Neural cell (in vitro differentiated cells): Measurements from ENCODE around the gene PRKCE. TPM values are rescaled to one million over a fixed set of nuclear protein-coding genes. Genes with fewer than 3 reads are reported as not detected.
"Not testable (repeated sequence)": the region's sequence is repeated elsewhere in the genome, so short reads cannot be mapped to it uniquely, and the experiment has no call there.

Experiments
- H2AFZ ChIP-seq: fragments of 200-600, 300-800 bp; sonication (generic), shearing (Covaris generic); 2 replicates; pipeline ENCODE4 v1.6.0; 2014; ENCODE audit warnings: low read depth, mild to moderate bottlenecking, antibody characterized with exemption, low read length, moderate library complexity
- H3F3A ChIP-seq: fragments of 200-600 bp; shearing (Covaris generic); 2 replicates; pipeline ENCODE4 v1.6.1; 2016; ENCODE audit warnings: mild to moderate bottlenecking, moderate library complexity, mixed read lengths, antibody characterized with exemption, low read length; ENCODE audit not compliant: insufficient read depth, poor library complexity, severe bottlenecking
- H3K27ac ChIP-seq: fragments of 200-600, 300-800 bp; sonication (generic), shearing (Covaris generic); 2 replicates; pipeline ENCODE4 v1.5.1; 2014; ENCODE audit warnings: mild to moderate bottlenecking, low read length, moderate library complexity
- H3K27me3 ChIP-seq: fragments of 300-800, 200-600 bp; sonication (generic), shearing (Covaris generic); 2 replicates; pipeline ENCODE4 v1.6.0; 2014; ENCODE audit warnings: mild to moderate bottlenecking, low read depth, low read length, moderate library complexity; ENCODE audit not compliant: insufficient read depth
- H3K36me3 ChIP-seq: fragments of 300-800, 200-600 bp; sonication (generic), shearing (Covaris generic); 2 replicates; pipeline ENCODE4 v1.5.1; 2014; ENCODE audit warnings: mild to moderate bottlenecking, antibody characterized with exemption, low read length, moderate library complexity; ENCODE audit not compliant: insufficient read depth
- H3K4me2 ChIP-seq: fragments of 300-800, 200-600 bp; sonication (generic), shearing (Covaris generic); 2 replicates; pipeline ENCODE4 v1.6.0; 2014; ENCODE audit warnings: mild to moderate bottlenecking, low read length
- H3K4me3 ChIP-seq: fragments of 300-800, 200-600 bp; sonication (generic), shearing (Covaris generic); 2 replicates; pipeline ENCODE4 v1.5.1; 2014; ENCODE audit warnings: mild to moderate bottlenecking, low read length, moderate library complexity
- H3K79me2 ChIP-seq: fragments of 200-600 bp; shearing (Covaris generic); replicated peaks from 2 replicates; pipeline ENCODE4 v1.6.0; 2014; ENCODE audit warnings: mild to moderate bottlenecking, low read length, moderate library complexity; ENCODE audit not compliant: insufficient read depth
- H3K9ac ChIP-seq: fragments of 300-800, 200-600 bp; sonication (generic), shearing (Covaris generic); 2 replicates; pipeline ENCODE4 v1.6.1; 2016; ENCODE audit warnings: mild to moderate bottlenecking, low read length, mixed read lengths
- H3K9me2 ChIP-seq: fragments of 200-600 bp; shearing (Covaris generic); 2 replicates; pipeline ENCODE4 v1.6.1; 2016; ENCODE audit warnings: mild to moderate bottlenecking, low read length, mixed read lengths; ENCODE audit not compliant: insufficient read depth
- H3K9me3 ChIP-seq: fragments of 200-600, 300-800 bp; sonication (generic), shearing (Covaris generic); 2 replicates; pipeline ENCODE4 v1.6.1; 2016; ENCODE audit warnings: mild to moderate bottlenecking, mixed run types, low read length, moderate library complexity, mixed read lengths
- H4K20me1 ChIP-seq: fragments of 200-600 bp; shearing (Covaris generic); 2 replicates; pipeline ENCODE4 v1.6.1; 2016; ENCODE audit warnings: mild to moderate bottlenecking, mixed run types; ENCODE audit not compliant: insufficient read depth
- EP300 ChIP-seq: fragments of 450-650 bp; conservative IDR thresholded peaks from 2 replicates; pipeline ENCODE4 v1.6.1; 2014; ENCODE audit warnings: antibody characterized with exemption, mild to moderate bottlenecking, moderate library complexity; ENCODE audit not compliant: poor library complexity, severe bottlenecking
- EZH2 ChIP-seq: fragments of 200-600, 300-800 bp; shearing (Covaris generic), sonication (generic); IDR thresholded peaks from 2 replicates; pipeline ENCODE4 v1.6.1; 2014; ENCODE audit warnings: antibody characterized with exemption, low read length, borderline replicate concordance, mild to moderate bottlenecking; ENCODE audit not compliant: insufficient read depth, poor library complexity, severe bottlenecking
- POLR2AphosphoS5 ChIP-seq: IDR thresholded peaks from 2 replicates; pipeline ENCODE4 v1.6.1; 2012
- RAD21 ChIP-seq: fragments of 450-650 bp; conservative IDR thresholded peaks from 2 replicates; pipeline ENCODE4 v1.6.1; 2014; ENCODE audit warnings: antibody characterized with exemption, mild to moderate bottlenecking, moderate library complexity
- SMC3 ChIP-seq: fragments of 450-650 bp; conservative IDR thresholded peaks from 2 replicates; pipeline ENCODE4 v1.6.1; 2014; ENCODE audit warnings: antibody characterized with exemption, mild to moderate bottlenecking, moderate library complexity; ENCODE audit not compliant: poor library complexity
- TAF1 ChIP-seq: IDR thresholded peaks from 2 replicates; pipeline ENCODE4 v1.6.1; 2012; ENCODE audit warnings: low read depth
- polyA plus RNA-seq: library from polyadenylated mRNA; depleted of rRNA; stranded (reverse); fragments of >200 nt; gene quantifications from 2 replicates; pipeline ENCODE4 v1.2.3, GENCODE V29; 2014
- TF ChIP-seq, protein P1 (sequence below): IDR thresholded peaks from 2 replicates; pipeline ENCODE4 v1.6.1; 2012; ENCODE audit warnings: borderline replicate concordance
- TF ChIP-seq, protein P2 (sequence below): fragments of 450-650 bp; IDR thresholded peaks from 2 replicates; pipeline ENCODE4 v1.5.1; 2014; ENCODE audit warnings: antibody characterized with exemption, mild to moderate bottlenecking, moderate library complexity; ENCODE audit not compliant: poor library complexity, severe bottlenecking

Gene PRKCE
- polyA plus RNA-seq, 1 donor from 2014 or later: 5.4 TPM

DNA sequence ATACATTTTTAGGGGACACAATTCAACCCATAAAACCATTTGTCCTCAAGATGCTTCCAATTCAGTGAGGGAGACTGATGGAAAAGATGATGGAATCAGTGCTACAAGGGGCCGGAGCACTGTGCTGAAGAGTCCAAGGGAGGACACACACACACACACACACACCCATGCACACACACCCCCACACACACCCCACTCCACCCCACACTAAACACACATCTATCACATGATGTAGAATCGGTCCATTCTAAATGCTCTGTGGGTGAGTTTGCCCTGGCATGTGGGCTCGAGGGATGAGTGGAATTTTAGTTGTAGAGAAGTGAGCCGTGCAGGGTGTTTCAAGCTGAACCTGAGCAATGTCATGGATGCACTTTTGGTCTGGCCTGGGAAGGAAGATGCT is 41.1 kb downstream of the PRKCE start:
- Histone ChIP-seq H3K9me2 (no peaks in the 10 kb centered on the region), H3K27me3 (no peaks in the 10 kb centered on the region), H4K20me1 (no peaks in the 10 kb centered on the region), H3F3A (no peaks in the 10 kb centered on the region), H3K9me3 (no peaks in the 10 kb centered on the region), H3K4me2 (no peak overlapping the region), H3K9ac (no peak overlapping the region), H3K36me3 (no peaks in the 10 kb centered on the region), H3K4me3 (no peak overlapping the region), H3K27ac (no peak overlapping the region), H3K79me2 (no peaks in the 10 kb centered on the region), H2AFZ (no peak overlapping the region)
- TF ChIP-seq, protein P1, sequence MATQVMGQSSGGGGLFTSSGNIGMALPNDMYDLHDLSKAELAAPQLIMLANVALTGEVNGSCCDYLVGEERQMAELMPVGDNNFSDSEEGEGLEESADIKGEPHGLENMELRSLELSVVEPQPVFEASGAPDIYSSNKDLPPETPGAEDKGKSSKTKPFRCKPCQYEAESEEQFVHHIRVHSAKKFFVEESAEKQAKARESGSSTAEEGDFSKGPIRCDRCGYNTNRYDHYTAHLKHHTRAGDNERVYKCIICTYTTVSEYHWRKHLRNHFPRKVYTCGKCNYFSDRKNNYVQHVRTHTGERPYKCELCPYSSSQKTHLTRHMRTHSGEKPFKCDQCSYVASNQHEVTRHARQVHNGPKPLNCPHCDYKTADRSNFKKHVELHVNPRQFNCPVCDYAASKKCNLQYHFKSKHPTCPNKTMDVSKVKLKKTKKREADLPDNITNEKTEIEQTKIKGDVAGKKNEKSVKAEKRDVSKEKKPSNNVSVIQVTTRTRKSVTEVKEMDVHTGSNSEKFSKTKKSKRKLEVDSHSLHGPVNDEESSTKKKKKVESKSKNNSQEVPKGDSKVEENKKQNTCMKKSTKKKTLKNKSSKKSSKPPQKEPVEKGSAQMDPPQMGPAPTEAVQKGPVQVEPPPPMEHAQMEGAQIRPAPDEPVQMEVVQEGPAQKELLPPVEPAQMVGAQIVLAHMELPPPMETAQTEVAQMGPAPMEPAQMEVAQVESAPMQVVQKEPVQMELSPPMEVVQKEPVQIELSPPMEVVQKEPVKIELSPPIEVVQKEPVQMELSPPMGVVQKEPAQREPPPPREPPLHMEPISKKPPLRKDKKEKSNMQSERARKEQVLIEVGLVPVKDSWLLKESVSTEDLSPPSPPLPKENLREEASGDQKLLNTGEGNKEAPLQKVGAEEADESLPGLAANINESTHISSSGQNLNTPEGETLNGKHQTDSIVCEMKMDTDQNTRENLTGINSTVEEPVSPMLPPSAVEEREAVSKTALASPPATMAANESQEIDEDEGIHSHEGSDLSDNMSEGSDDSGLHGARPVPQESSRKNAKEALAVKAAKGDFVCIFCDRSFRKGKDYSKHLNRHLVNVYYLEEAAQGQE: no peak
- TF ChIP-seq TAF1 (no peak), EZH2 (no peak), EP300 (no peak)

DNA sequence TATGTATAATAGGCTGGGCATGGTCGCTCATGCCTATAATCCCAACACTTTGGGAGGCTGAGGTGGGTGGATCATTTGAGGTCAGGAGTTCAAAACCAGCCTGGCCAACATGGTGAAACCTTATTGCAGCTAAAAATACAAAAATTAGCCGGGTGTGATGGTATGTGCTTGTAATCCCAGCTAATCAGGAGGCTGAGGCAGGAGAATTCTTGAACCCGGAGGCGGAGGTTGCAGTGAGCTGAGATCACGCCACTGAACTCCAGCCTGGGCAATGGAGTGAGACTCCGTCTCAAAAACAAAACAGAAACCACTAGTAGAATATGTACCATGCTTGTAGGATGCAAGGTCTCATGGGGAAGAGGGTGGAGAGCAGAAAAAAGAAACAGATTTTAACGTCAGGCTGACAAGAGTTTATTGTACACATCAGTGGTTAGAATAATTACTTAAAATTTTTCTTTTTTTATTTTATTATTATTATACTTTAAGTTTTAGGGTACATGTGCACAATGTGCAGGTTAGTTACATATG is 44.1 kb downstream of the PRKCE start:
- H3K4me3 ChIP-seq, H2AFZ ChIP-seq, H3K27ac ChIP-seq, H3K9me2 ChIP-seq, H3K79me2 ChIP-seq, H3K4me2 ChIP-seq, H3K9me3 ChIP-seq, H3F3A ChIP-seq, H3K9ac ChIP-seq, H3K27me3 ChIP-seq, H4K20me1 ChIP-seq, H3K36me3 ChIP-seq: not testable (repeated sequence)

DNA sequence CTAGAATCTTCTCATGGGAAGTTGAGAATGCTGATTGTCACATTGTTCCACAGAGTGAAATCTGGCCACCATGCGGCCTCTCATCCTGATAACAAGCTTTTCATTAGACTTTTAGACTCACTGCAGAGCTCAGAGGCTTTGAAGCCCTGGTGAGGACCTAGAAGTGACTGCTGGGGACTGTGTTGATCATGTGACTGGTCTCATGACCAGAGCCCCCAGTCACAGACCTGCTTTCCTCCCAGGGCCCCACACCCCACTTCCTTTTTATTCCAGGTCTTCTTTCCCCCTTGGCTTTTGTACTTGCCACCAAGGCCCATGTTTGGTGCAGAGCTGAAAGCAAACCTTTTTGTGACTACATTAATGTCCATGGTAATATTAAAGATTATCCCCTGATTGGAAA is 45.2 kb downstream of the PRKCE start:
- no peaks in the 10 kb centered on the region for H3K79me2 ChIP-seq
- no peaks in the 10 kb centered on the region for H4K20me1 ChIP-seq
- no peaks in the 10 kb centered on the region for H3K27me3 ChIP-seq
- TF ChIP-seq, protein P2, sequence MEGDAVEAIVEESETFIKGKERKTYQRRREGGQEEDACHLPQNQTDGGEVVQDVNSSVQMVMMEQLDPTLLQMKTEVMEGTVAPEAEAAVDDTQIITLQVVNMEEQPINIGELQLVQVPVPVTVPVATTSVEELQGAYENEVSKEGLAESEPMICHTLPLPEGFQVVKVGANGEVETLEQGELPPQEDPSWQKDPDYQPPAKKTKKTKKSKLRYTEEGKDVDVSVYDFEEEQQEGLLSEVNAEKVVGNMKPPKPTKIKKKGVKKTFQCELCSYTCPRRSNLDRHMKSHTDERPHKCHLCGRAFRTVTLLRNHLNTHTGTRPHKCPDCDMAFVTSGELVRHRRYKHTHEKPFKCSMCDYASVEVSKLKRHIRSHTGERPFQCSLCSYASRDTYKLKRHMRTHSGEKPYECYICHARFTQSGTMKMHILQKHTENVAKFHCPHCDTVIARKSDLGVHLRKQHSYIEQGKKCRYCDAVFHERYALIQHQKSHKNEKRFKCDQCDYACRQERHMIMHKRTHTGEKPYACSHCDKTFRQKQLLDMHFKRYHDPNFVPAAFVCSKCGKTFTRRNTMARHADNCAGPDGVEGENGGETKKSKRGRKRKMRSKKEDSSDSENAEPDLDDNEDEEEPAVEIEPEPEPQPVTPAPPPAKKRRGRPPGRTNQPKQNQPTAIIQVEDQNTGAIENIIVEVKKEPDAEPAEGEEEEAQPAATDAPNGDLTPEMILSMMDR: no peak
- TF ChIP-seq EZH2 (no peak), POLR2AphosphoS5 (no peak), TAF1 (no peak), SMC3 (no peak), RAD21 (no peak)
- H3F3A ChIP-seq: no peaks in the 10 kb centered on the region
- no peaks in the 10 kb centered on the region for H3K36me3 ChIP-seq
- H3K27ac ChIP-seq: no peak overlapping the region
- no peaks in the 10 kb centered on the region for H3K9me2 ChIP-seq
- H3K9me3 ChIP-seq: no peaks in the 10 kb centered on the region
- H3K4me3 ChIP-seq: no peak overlapping the region
- H3K9ac ChIP-seq: no peak overlapping the region
- no peak overlapping the region for H2AFZ ChIP-seq
- H3K4me2 ChIP-seq: no peak overlapping the region
